Mesendoderm (in vitro differentiated cells): ENCODE results near the gene MAEL.
A peak's percentile ranks its signal among the peaks of the same experiment; 100 is the strongest.

ENCODE experiments used
- DNase-seq: peaks from one replicate; pipeline ENCODE4 v3.0.0; 2013
- H2AK5ac ChIP-seq: 2 replicates; pipeline ENCODE4 v1.6.1; 2013; ENCODE audit warnings: low read length, inconsistent platforms
- H2BK120ac ChIP-seq: 2 replicates; pipeline ENCODE4 v1.6.1; 2013; ENCODE audit warnings: low read depth, mild to moderate bottlenecking, low read length, moderate library complexity, mixed read lengths
- H2BK15ac ChIP-seq: replicated peaks from 2 replicates; pipeline ENCODE4 v1.6.1; 2013; ENCODE audit warnings: low read depth, mild to moderate bottlenecking, moderate library complexity
- H2BK5ac ChIP-seq: 2 replicates; pipeline ENCODE4 v1.6.1; 2013; ENCODE audit warnings: low read length, inconsistent platforms
- H3K18ac ChIP-seq: 2 replicates; pipeline ENCODE4 v1.6.1; 2013; ENCODE audit warnings: mild to moderate bottlenecking, low read length, mixed read lengths
- H3K23ac ChIP-seq: one replicate; pipeline ENCODE4 v1.6.1; 2013; ENCODE audit warnings: low read length
- H3K27ac ChIP-seq: 2 replicates; pipeline ENCODE4 v1.5.1; 2013; ENCODE audit warnings: low read depth, mild to moderate bottlenecking, inconsistent platforms, low read length, moderate library complexity
- H3K27me3 ChIP-seq: 2 replicates; pipeline ENCODE4 v1.6.1; 2013; ENCODE audit warnings: low read length, control low read depth, mild to moderate bottlenecking, inconsistent platforms; ENCODE audit not compliant: insufficient read depth, poor library complexity
- H3K36me3 ChIP-seq: 2 replicates; pipeline ENCODE4 v1.6.1; 2013; ENCODE audit warnings: low read length, inconsistent platforms; ENCODE audit not compliant: control insufficient read depth, insufficient read depth
- H3K4ac ChIP-seq: one replicate; pipeline ENCODE4 v1.6.1; 2013; ENCODE audit warnings: low read depth, mild to moderate bottlenecking, low read length, moderate library complexity
- H3K4me1 ChIP-seq: 2 replicates; pipeline ENCODE4 v1.6.1; 2013; ENCODE audit warnings: low read depth, low read length, inconsistent platforms; ENCODE audit not compliant: control insufficient read depth
- H3K4me2 ChIP-seq: 2 replicates; pipeline ENCODE4 v1.6.1; 2013; ENCODE audit warnings: low read length
- H3K4me3 ChIP-seq: 2 replicates; pipeline ENCODE4 v1.5.1; 2013; ENCODE audit warnings: mild to moderate bottlenecking, low read length
- H3K56ac ChIP-seq: one replicate; pipeline ENCODE4 v1.6.1; 2013; ENCODE audit warnings: low read length
- H3K79me1 ChIP-seq: 2 replicates; pipeline ENCODE4 v1.6.1; 2013; ENCODE audit warnings: low read length, inconsistent platforms
- H3K79me2 ChIP-seq: 2 replicates; pipeline ENCODE4 v1.6.1; 2013; ENCODE audit warnings: mild to moderate bottlenecking, low read length; ENCODE audit not compliant: control insufficient read depth, insufficient read depth
- H3K9ac ChIP-seq: 2 replicates; pipeline ENCODE4 v1.6.1; 2013; ENCODE audit warnings: low read length, inconsistent platforms
- H4K5ac ChIP-seq: one replicate; pipeline ENCODE4 v1.6.1; 2013; ENCODE audit warnings: low read length
- H4K8ac ChIP-seq: one replicate; pipeline ENCODE4 v1.6.1; 2013; ENCODE audit warnings: low read depth, mild to moderate bottlenecking, control low read depth, low read length, moderate library complexity
- WGBS: extraction: QIAGEN DNeasy Blood & Tissue Kit; methylation state at CpG from one replicate; pipeline ENCODE4 v1.1.7; 2013; ENCODE audit warnings: low lambda C conversion rate, missing lambda C conversion rate; ENCODE audit not compliant: insufficient coverage; ENCODE audit errors: extremely low coverage; 5-methylcytosine and 5-hydroxymethylcytosine counted together

Gene MAEL

DNA sequence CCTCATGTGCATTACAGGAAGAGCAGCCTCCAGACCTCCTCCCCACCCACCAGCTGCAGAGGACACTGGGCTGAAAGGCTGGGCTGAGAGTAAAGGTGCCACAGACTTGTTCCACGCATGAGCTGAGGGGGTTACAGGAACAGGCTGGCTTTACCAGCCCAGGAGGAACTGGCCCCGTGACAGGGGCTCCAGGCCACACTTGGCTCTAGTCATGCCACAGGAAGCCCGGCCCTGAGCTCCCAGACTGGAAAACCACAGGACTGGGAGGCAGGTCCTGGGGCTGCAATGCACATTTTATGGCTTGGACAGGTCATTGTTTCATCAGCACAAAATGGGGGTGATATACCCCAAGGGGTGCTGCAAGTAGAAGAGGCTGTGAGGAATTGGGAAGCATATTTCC, 65.5 kb downstream of the MAEL start:
- Histone ChIP-seq H2AK5ac (no peak overlapping the region), H4K5ac (no peak overlapping the region), H3K79me2 (no peaks in the 10 kb centered on the region), H3K79me1 (no peaks in the 10 kb centered on the region), H3K27me3 (no peaks in the 10 kb centered on the region), H4K8ac (no peak overlapping the region), H3K27ac (no peak overlapping the region), H2BK15ac (no peak overlapping the region), H3K4ac (no peak overlapping the region), H2BK120ac (no peak overlapping the region), H3K23ac (no peak overlapping the region), H3K36me3 (no peaks in the 10 kb centered on the region), H3K56ac (no peak overlapping the region), H3K9ac (no peak overlapping the region), H3K18ac (no peak overlapping the region), H3K4me3 (no peak overlapping the region), H2BK5ac (no peak overlapping the region), H3K4me2 (no peak overlapping the region), H3K4me1 (peaks cover 6% of the 10 kb centered on the region)
- DNase-seq: no peak
- no CpG with 5 or more reads among the region's 3 CpGs for WGBS

DNA sequence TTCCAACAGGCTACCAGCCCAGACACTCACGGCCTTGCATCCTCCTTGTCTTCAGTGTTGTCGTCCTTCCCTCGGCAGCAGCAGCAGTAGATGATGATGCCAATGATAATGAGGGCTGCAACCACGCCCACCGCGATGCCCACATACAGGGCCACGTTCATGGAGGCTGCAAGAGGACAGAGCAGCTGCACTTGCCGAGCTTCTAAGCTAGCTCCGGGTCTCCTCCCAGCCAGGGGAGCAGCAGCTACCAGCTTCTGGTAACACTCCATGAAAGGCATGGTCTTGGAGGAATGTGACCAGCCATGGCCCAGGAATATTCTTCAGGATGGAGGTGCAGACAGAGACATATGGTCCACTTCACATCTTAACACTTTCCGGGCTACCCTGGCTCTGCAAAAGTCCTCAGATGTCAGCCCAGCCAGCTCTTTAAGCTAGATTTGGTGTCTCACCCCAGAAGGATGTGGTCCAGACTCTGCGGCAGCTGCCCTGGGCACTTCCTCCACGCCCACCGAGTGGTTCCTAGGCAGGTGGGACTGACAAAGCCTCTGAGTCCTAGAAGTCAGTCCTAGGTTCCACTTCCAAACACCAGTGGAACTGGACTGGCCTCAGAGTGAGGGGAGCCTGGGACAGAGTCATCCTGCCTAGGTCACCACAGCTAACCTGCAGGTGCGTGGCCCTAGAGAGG, 66.0 kb downstream of the MAEL start:
- no peaks in the 10 kb centered on the region for H3K27me3 ChIP-seq
- no peak overlapping the region for H3K4ac ChIP-seq

DNA sequence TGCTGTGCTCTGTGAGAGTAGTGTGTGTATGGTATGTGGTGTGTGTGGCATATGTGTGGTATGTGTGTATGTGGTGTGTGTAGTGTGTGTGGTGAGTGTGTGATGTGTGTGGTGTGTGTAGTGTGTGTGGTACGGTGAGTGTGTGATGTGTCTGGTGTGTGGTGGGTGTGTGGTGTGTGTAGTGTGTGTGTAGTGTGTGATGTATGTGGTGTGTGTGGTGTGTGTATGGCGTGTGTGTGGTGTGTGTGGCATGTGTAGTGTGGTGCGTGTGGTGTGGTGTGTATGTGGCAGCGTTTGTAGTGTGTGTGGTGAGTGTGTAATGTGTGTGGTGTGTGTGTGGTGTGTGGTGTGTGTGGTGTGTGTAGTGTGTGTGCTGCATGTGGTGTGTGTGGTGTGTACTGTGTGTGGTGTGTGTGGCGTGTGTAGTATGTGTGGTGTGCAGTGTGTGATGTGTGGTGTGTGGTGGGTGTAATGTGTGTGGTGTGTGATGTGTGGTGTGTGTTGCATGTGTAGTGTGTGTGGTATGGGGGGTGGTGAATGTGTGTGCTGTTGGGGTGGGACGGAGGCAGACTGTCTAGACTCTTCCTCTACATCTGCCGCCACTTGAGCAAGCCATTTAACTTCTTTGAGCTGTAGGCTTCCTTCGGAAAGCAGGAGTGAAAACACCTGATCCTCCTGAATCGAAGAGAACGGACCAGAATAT, 67.6 kb downstream of the MAEL start:
- no peak overlapping the region for H2BK120ac ChIP-seq
- H3K27ac ChIP-seq: no peak overlapping the region
- no peak overlapping the region for H3K4me2 ChIP-seq
- H3K79me2 ChIP-seq: no peaks in the 10 kb centered on the region
- H2BK5ac ChIP-seq: no peak overlapping the region
- no peak overlapping the region for H3K23ac ChIP-seq
- H3K4me3 ChIP-seq: no peak overlapping the region
- no peak overlapping the region for H2BK15ac ChIP-seq
- no peak overlapping the region for H3K9ac ChIP-seq
- H3K18ac ChIP-seq: no peak overlapping the region
- H4K5ac ChIP-seq: no peak overlapping the region
- no peak overlapping the region for H4K8ac ChIP-seq
- 100% methylated on average over 2 of the region's 10 CpGs for WGBS
- DNase-seq: peak; percentile 67
- H3K4ac ChIP-seq: no peak overlapping the region
- H3K4me1 ChIP-seq: peaks cover 6% of the 10 kb centered on the region
- H3K27me3 ChIP-seq: no peaks in the 10 kb centered on the region
- H3K36me3 ChIP-seq: no peaks in the 10 kb centered on the region
- H3K56ac ChIP-seq: no peak overlapping the region
- H3K79me1 ChIP-seq: no peaks in the 10 kb centered on the region
- no peak overlapping the region for H2AK5ac ChIP-seq

More for the DNA sequence above, 66.0 kb downstream of the MAEL start:
- no peaks in the 10 kb centered on the region for H3K79me1 ChIP-seq
- H3K18ac ChIP-seq: no peak overlapping the region
- no peak overlapping the region for H3K56ac ChIP-seq
- H2AK5ac ChIP-seq: no peak overlapping the region
- DNase-seq: no peak
- no peak overlapping the region for H3K23ac ChIP-seq
- no peak overlapping the region for H4K5ac ChIP-seq
- H2BK5ac ChIP-seq: no peak overlapping the region
- peaks cover 6% of the 10 kb centered on the region for H3K4me1 ChIP-seq
- H4K8ac ChIP-seq: no peak overlapping the region
- H3K27ac ChIP-seq: no peak overlapping the region
- H3K36me3 ChIP-seq: no peaks in the 10 kb centered on the region
- no CpG with 5 or more reads among the region's 14 CpGs for WGBS
- H2BK120ac ChIP-seq: no peak overlapping the region
- no peak overlapping the region for H3K4me2 ChIP-seq
- no peaks in the 10 kb centered on the region for H3K79me2 ChIP-seq
- no peak overlapping the region for H3K9ac ChIP-seq
- no peak overlapping the region for H3K4me3 ChIP-seq
- H2BK15ac ChIP-seq: no peak overlapping the region

DNA sequence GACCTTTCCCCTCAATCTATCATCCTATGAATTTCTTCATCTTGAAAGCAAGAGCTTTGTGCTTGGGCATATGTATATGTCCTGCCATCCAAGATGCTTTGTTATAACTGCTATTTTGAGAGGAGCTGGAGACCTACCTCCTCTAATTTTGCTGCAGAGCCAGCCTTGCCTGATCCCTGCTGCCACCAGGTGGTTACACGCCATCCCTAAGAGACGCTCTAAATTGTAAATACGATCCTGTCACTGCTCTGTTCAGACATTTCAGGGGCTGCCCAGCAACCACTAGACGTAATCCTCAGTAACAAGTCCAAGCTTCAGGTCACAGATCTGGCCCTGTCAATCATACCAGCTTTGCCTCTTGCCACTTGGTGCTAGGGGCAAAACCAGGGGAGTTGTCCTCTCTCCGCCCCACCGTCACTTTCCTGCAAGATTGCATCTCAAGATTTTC, 68.2 kb downstream of the MAEL start:
- Histone ChIP-seq H3K79me1 (no peaks in the 10 kb centered on the region), H3K27ac (no peak overlapping the region), H3K36me3 (no peaks in the 10 kb centered on the region), H3K4me1 (peaks cover 6% of the 10 kb centered on the region), H3K4me3 (no peak overlapping the region), H4K8ac (no peak overlapping the region), H3K4me2 (no peak overlapping the region), H4K5ac (no peak overlapping the region), H2AK5ac (no peak overlapping the region), H3K4ac (no peak overlapping the region), H3K79me2 (no peaks in the 10 kb centered on the region), H3K56ac (no peak overlapping the region), H3K9ac (no peak overlapping the region), H3K27me3 (no peaks in the 10 kb centered on the region), H3K18ac (no peak overlapping the region), H3K23ac (no peak overlapping the region), H2BK120ac (no peak overlapping the region), H2BK15ac (no peak overlapping the region), H2BK5ac (no peak overlapping the region)
- WGBS: no CpG with 5 or more reads among the region's 6 CpGs
- DNase-seq: peak; percentile 84

DNA sequence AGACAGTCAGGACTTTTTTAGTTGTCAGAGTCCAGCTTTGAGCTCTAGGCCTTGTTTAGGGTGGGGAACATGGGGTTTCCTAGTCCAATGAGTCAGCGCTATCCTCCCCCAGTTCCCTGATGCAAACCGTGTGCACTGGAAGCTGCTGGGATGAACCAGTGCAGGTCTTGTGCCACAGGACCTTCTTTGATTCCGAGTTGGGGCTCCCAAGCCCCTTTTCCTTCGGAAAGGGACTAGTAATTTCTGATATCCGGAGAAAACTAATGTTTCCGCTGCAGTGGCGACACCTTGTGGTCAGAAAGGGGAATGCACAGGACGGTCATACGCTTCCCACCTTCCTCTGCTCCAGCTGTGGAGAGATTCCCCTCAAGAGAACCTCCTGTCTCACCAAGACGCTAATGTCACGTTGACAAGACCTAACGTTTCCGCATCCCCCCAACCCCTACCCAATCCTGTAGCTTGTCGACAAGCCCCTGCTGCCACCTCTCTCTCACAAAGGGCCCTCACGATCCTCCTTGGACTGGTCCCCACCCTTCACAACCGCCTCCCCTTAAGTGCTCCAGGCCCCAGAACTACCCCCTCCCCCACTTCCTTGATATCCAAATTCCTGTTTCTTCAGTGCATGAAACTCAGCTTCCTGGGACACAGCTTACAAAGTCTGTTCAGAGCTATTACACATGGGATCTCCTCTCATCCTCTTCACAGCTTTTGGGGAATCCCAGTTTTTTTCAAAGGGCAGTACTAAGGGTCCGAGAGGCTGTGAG, 70.1 kb downstream of the MAEL start:
- H2BK120ac ChIP-seq: no peak overlapping the region
- H4K5ac ChIP-seq: peak overlapping the region; percentile 81
- DNase-seq: peak; percentile 88
- peak overlapping the region; percentile 10 for H3K4ac ChIP-seq
- peak overlapping the region; percentile 84 for H3K56ac ChIP-seq
- peak overlapping the region; percentile 59 for H2BK5ac ChIP-seq
- WGBS: no CpG with 5 or more reads among the region's 17 CpGs
- H3K79me2 ChIP-seq: no peaks in the 10 kb centered on the region
- no peaks in the 10 kb centered on the region for H3K79me1 ChIP-seq
- no peak overlapping the region for H4K8ac ChIP-seq
- H3K36me3 ChIP-seq: no peaks in the 10 kb centered on the region
- peaks cover 6% of the 10 kb centered on the region for H3K4me1 ChIP-seq
- no peaks in the 10 kb centered on the region for H3K27me3 ChIP-seq
- no peak overlapping the region for H2BK15ac ChIP-seq
- no peak overlapping the region for H3K23ac ChIP-seq
- no peak overlapping the region for H2AK5ac ChIP-seq
- H3K18ac ChIP-seq: peak overlapping the region; percentile 24
- H3K4me2 ChIP-seq: peak overlapping the region; percentile 56
- H3K9ac ChIP-seq: peak overlapping the region; percentile 60
- H3K27ac ChIP-seq: no peak overlapping the region
- no peak overlapping the region for H3K4me3 ChIP-seq
